GM12891 (cell line): ENCODE measurements around the gene STPG1.

ENCODE experiments used
- DNase-seq: peaks from one replicate; pipeline ENCODE4 v3.0.0; 2011; ENCODE audit warnings: low spot score; ENCODE audit not compliant: insufficient read length
- FAIRE-seq: peaks from 2 replicates; lab custom pipeline; 2011; peaks lifted over from hg19 to GRCh38; lab: Jason Lieb, UNC
- PAX5 ChIP-seq: IDR thresholded peaks from 2 replicates; pipeline ENCODE4 v1.6.1; 2011; ENCODE audit warnings: low read length, moderate library complexity, mild to moderate bottlenecking; ENCODE audit not compliant: insufficient read depth, severe bottlenecking
- POLR2A ChIP-seq: IDR thresholded peaks from 2 replicates; pipeline ENCODE4 v1.6.1; 2011; ENCODE audit warnings: low read depth, low read length, control low read depth
- POLR2AphosphoS5 ChIP-seq: IDR thresholded peaks from 2 replicates; pipeline ENCODE4 v1.6.1; 2011; ENCODE audit warnings: low read depth, low read length, control low read depth
- POU2F2 ChIP-seq: IDR thresholded peaks from 2 replicates; pipeline ENCODE4 v1.6.1; 2011; ENCODE audit warnings: low read depth, mild to moderate bottlenecking, control low read depth, low read length, moderate library complexity
- SPI1 ChIP-seq: IDR thresholded peaks from 2 replicates; pipeline ENCODE4 v1.6.1; 2011; ENCODE audit warnings: low read depth, low read length, control low read depth
- TAF1 ChIP-seq: IDR thresholded peaks from 2 replicates; pipeline ENCODE4 v1.6.1; 2011; ENCODE audit warnings: low read depth, low read length, control low read depth

Gene STPG1

GRCh38 chr1:24362982-24363614 is 50.5 kb downstream of the STPG1 start:
- TF ChIP-seq PAX5, result no peak
- TF ChIP-seq POLR2A, result no peak
- TF ChIP-seq TAF1, result no peak
- no peak for TF ChIP-seq SPI1
- DNase-seq (no peak), FAIRE-seq (no peak)

- no peak for DNase-seq
These were observed 51.2 kb downstream of the STPG1 start for GRCh38 chr1:24362396-24362795.

GRCh38 chr1:24361811-24362210 is 51.8 kb downstream of the STPG1 start:
- no peak for FAIRE-seq
- TF ChIP-seq POLR2A (no peak), PAX5 (no peak), SPI1 (no peak), POLR2AphosphoS5 (no peak), POU2F2 (no peak), TAF1 (no peak)
- DNase-seq, result no peak

More at GRCh38 chr1:24362396-24362795, 51.2 kb downstream of the STPG1 start:
- no peak for FAIRE-seq
- TF ChIP-seq POU2F2 (no peak), TAF1 (no peak), SPI1 (no peak), PAX5 (no peak), POLR2AphosphoS5 (no peak), POLR2A (no peak)

GRCh38 chr1:24360681-24361080 is 52.9 kb downstream of the STPG1 start:
- DNase-seq (no peak), FAIRE-seq (no peak)
- TF ChIP-seq TAF1, result no peak

GRCh38 chr1:24357038-24357437 is 56.5 kb downstream of the STPG1 start:
- TF ChIP-seq SPI1 (no peak), POU2F2 (no peak)
- no peak for DNase-seq
- no peak for FAIRE-seq

- no peak for DNase-seq
- no peak for TF ChIP-seq PAX5
- TF ChIP-seq TAF1, result no peak
- no peak for TF ChIP-seq POU2F2
- TF ChIP-seq POLR2A, result no peak
- TF ChIP-seq POLR2AphosphoS5, result no peak
- no peak for TF ChIP-seq SPI1
- FAIRE-seq, result peak; percentile 31
These were observed 58.1 kb downstream of the STPG1 start for GRCh38 chr1:24355466-24355865.

GRCh38 chr1:24353292-24353891 is 60.2 kb downstream of the STPG1 start:
- no peak for TF ChIP-seq POLR2AphosphoS5
- TF ChIP-seq TAF1, result no peak
- no peak for TF ChIP-seq POLR2A
- peak; percentile 62 for FAIRE-seq
- DNase-seq, result no peak

- no peak for TF ChIP-seq POLR2AphosphoS5
- no peak for TF ChIP-seq TAF1
- TF ChIP-seq POU2F2, result no peak
- no peak for TF ChIP-seq POLR2A
- no peak for TF ChIP-seq SPI1
- TF ChIP-seq PAX5, result no peak
- no peak for DNase-seq
- FAIRE-seq, result peak; percentile 50
These were observed 61.5 kb downstream of the STPG1 start for GRCh38 chr1:24351918-24352627.

GRCh38 chr1:24351247-24351646 is 62.3 kb downstream of the STPG1 start:
- FAIRE-seq (peak; percentile 86), DNase-seq (peak; percentile 61)
- TF ChIP-seq POLR2A (no peak), POU2F2 (peak; percentile 55; the same call in 1 of the 2 replicates)

- TF ChIP-seq SPI1 (no peak), POLR2A (no peak)
- DNase-seq (no peak), FAIRE-seq (no peak)
These were observed 63.7 kb downstream of the STPG1 start for GRCh38 chr1:24349891-24350290.
